Activated T-helper 1 cell treated with Interleukin-2 at 50 U/mL for 16 hours (primary cell): Measurements from ENCODE around the gene PLXNB3.
"Not testable (repeated sequence)": the region's sequence is repeated elsewhere in the genome, so short reads cannot be mapped to it uniquely, and the experiment has no call there.

Experiments
- DNase-seq: peaks from one replicate; pipeline ENCODE4 v3.0.0-alpha.2; 2020; ENCODE audit warnings: low read depth

The PLXNB3 gene

GRCh38 chrX:153763989-153764755 is at the start of gene PLXNB3:
TSS of gene PLXNB3 (plus strand) at chrX:153764249. CDS start at chrX:153765536, 1,287 bp downstream.
- peak; percentile 65 for DNase-seq

- no peak for DNase-seq
Measured at GRCh38 chrX:153714256-153714655, 49.8 kb upstream of the PLXNB3 start.

- no peak for DNase-seq
Measured at GRCh38 chrX:153717445-153717844, 46.6 kb upstream of the PLXNB3 start.

- no peak for DNase-seq
Measured at GRCh38 chrX:153719238-153719637, 44.8 kb upstream of the PLXNB3 start.

- no peak for DNase-seq
Measured at GRCh38 chrX:153719701-153720100, 44.3 kb upstream of the PLXNB3 start.

- no peak for DNase-seq
Measured at GRCh38 chrX:153722704-153723350, 41.2 kb upstream of the PLXNB3 start.

- peak; percentile 25 for DNase-seq
Measured at GRCh38 chrX:153723351-153724251, 40.4 kb upstream of the PLXNB3 start.

GRCh38 chrX:153724252-153725038 is 39.6 kb upstream of the PLXNB3 start, which contains the start of the genes ABCD1 and BCAP31:
TSS of gene ABCD1 (plus strand) at chrX:153724856. CDS start at chrX:153725267, 411 bp downstream.
TSS of gene BCAP31 (minus strand) at chrX:153724387. CDS start at chrX:153723244, 1,143 bp downstream.
- peak; percentile 85 for DNase-seq

- no peak for DNase-seq
Measured at GRCh38 chrX:153725039-153725831, 38.8 kb upstream of the PLXNB3 start.

GRCh38 chrX:153725832-153726285 is 38.2 kb upstream of the PLXNB3 start:
- no peak for DNase-seq

GRCh38 chrX:153726286-153727122 is 37.5 kb upstream of the PLXNB3 start:
- no peak for DNase-seq

GRCh38 chrX:153727123-153727931 is 36.7 kb upstream of the PLXNB3 start:
- DNase-seq, result no peak

GRCh38 chrX:153728095-153728494 is 36.0 kb upstream of the PLXNB3 start:
- DNase-seq, result no peak

- no peak for DNase-seq
Measured at GRCh38 chrX:153728951-153729631, 35.0 kb upstream of the PLXNB3 start.

GRCh38 chrX:153730115-153730514 is 33.9 kb upstream of the PLXNB3 start:
- not testable (repeated sequence) for DNase-seq

- no peak for DNase-seq
Measured at GRCh38 chrX:153731117-153731844, 32.8 kb upstream of the PLXNB3 start.

GRCh38 chrX:153731845-153732215 is 32.2 kb upstream of the PLXNB3 start:
- DNase-seq, result no peak
